Measurements from ENCODE around the gene ZBTB44. TPM values are rescaled to one million over a fixed set of nuclear protein-coding genes. Genes with fewer than 3 reads are reported as not detected.

Gene ZBTB44
- total RNA-seq, 1 experiment from 2014 or later = 27.5 TPM

GRCh38 chr11:130187096-130187495 lies 127.6 kb downstream of the ZBTB44 start:
- Histone ChIP-seq H3K4me1 (ENCODE audit: insufficient read depth, low read length) (peaks cover 4% of the 10 kb centered on the region), H3K9ac (ENCODE audit: low read length) (no peak overlapping the region), H3F3A (ENCODE audit: low read length, unreplicated experiment) (no peaks in the 10 kb centered on the region), H3K4me2 (ENCODE audit: low read length) (no peak overlapping the region), H3K27ac (ENCODE audit: low read length) (no peak overlapping the region), H2AFZ (ENCODE audit: low read length) (no peak overlapping the region), H3K27me3 (ENCODE audit: low read length) (no peaks in the 10 kb centered on the region), H3K9me2 (replicated peaks; ENCODE audit: low read length) (no peaks in the 10 kb centered on the region), H3K4me3 (ENCODE audit: low read length) (no peak overlapping the region), H3K9me3 (ENCODE audit: low read length) (no peaks in the 10 kb centered on the region), H3K36me3 (ENCODE audit: low read depth, low read length) (peaks cover 8% of the 10 kb centered on the region), H3K79me2 (ENCODE audit: low read length) (peaks cover 60% of the 10 kb centered on the region), H4K20me1 (ENCODE audit: low read length) (peaks cover 11% of the 10 kb centered on the region)
- intact Hi-C loops (cut with micrococcal nuclease) = no loop called here
- BruUV-seq (replicated peaks) = no TSS peak
- ChIA-PET CTCF (no interaction called here), POLR2A (ENCODE audit: unreplicated experiment) (no interaction called here)
- DNase-seq (no peak), ATAC-seq (no peak)
- TF ChIP-seq CTCF (conservative IDR thresholded peaks at IDR 0.05; ENCODE audit: low read depth, low read length) = no peak
- no peak for TF ChIP-seq EZH2phosphoT487 (IDR thresholded peaks at IDR 0.05; ENCODE audit: borderline replicate concordance, low read length)
- no peak for TF ChIP-seq EZH2 (IDR thresholded peaks at IDR 0.05; ENCODE audit: low read length, unreplicated experiment)

- Histone ChIP-seq H3K79me2 (ENCODE audit: low read length) (peaks cover 90% of the 10 kb centered on the region), H3K4me3 (ENCODE audit: low read length) (no peak overlapping the region), H3K36me3 (ENCODE audit: low read depth, low read length) (peaks cover 8% of the 10 kb centered on the region), H2AFZ (ENCODE audit: low read length) (no peak overlapping the region), H3K9me3 (ENCODE audit: low read length) (no peaks in the 10 kb centered on the region), H4K20me1 (ENCODE audit: low read length) (peaks cover 37% of the 10 kb centered on the region), H3K4me2 (ENCODE audit: low read length) (no peak overlapping the region), H3K27ac (ENCODE audit: low read length) (no peak overlapping the region), H3K9ac (ENCODE audit: low read length) (no peak overlapping the region), H3F3A (ENCODE audit: low read length, unreplicated experiment) (no peaks in the 10 kb centered on the region), H3K4me1 (ENCODE audit: insufficient read depth, low read length) (peaks cover 25% of the 10 kb centered on the region), H3K9me2 (replicated peaks; ENCODE audit: low read length) (no peaks in the 10 kb centered on the region), H3K27me3 (ENCODE audit: low read length) (no peaks in the 10 kb centered on the region)
- intact Hi-C loops (cut with micrococcal nuclease) = no loop called here
- POLR2A ChIA-PET (ENCODE audit: unreplicated experiment) = interaction anchor here (0.6 kb wide), 1 partner anchor 732 kb away, joined by 3 read pairs; the partner anchor contains the start of gene SNX19
- DNase-seq (no peak), ATAC-seq (no peak)
- TF ChIP-seq EZH2 (IDR thresholded peaks at IDR 0.05; ENCODE audit: low read length, unreplicated experiment) = no peak
- no peak for TF ChIP-seq EZH2phosphoT487 (IDR thresholded peaks at IDR 0.05; ENCODE audit: borderline replicate concordance, low read length)
- no peak for TF ChIP-seq CTCF (conservative IDR thresholded peaks at IDR 0.05; ENCODE audit: low read depth, low read length)
- no TSS peak for BruUV-seq (replicated peaks)
- CTCF ChIA-PET = no interaction called here
Measured at GRCh38 chr11:130183878-130184610, 130.7 kb downstream of the ZBTB44 start.

All from PC-3 (cell line).